Islet of Langerhans (tissue), 1 donor: ENCODE measurements around the gene KMO.

Experiments used
- FAIRE-seq: peaks from one replicate; lab custom pipeline; 2011; peaks lifted over from hg19 to GRCh38; lab: Jason Lieb, UNC

Gene KMO

GRCh38 chr1:241532162-241532531 lies at the start of gene KMO:
Gene KMO, plus strand, starts transcription at chr1:241532378. Its CDS starts 67 bp downstream, at chr1:241532445.
- FAIRE-seq: no peak

- FAIRE-seq: no peak
Observed at GRCh38 chr1:241482761-241483250, 49.4 kb upstream of the KMO start.

DNA sequence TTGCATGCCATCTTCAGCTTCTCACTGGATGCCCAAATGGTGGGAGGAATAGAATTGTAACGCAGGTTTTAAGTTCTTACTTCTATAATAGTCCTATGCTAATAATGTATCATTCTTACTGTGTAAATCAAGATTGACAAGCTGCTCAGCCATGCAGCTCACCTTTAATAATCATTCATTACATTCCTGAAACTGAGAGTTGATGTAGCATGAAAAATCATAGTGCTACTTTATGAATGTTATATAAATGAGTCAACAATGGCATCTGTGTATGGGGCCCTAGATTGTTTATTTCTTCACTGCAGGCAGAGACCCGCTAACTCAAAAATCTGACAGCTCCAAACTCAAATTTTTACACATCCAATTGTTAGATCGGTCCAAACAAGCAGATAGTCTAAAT lies 47.0 kb upstream of the KMO start:
- FAIRE-seq: no peak

DNA sequence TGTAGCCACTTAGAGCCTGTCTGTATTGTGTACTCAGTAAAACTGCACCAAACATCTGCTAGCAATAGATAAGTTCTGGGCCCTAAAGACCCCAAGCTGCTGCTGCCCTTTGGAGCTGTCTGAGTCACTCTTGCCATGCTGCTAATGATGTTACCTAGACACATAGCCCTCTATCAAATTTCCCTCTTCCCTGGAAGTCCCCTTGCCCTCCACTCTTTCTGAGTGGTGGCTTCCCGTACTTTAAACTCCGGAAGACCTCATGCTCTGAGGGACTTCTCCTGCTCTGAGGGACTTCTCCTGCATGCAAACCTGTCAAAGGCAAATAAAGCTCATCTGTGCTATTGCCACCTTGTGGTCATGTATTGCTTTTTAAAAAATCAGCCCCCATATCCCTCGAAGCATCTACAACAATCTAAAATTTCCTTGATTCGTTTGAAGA lies 46.6 kb upstream of the KMO start:
- FAIRE-seq: peak; percentile 24

DNA sequence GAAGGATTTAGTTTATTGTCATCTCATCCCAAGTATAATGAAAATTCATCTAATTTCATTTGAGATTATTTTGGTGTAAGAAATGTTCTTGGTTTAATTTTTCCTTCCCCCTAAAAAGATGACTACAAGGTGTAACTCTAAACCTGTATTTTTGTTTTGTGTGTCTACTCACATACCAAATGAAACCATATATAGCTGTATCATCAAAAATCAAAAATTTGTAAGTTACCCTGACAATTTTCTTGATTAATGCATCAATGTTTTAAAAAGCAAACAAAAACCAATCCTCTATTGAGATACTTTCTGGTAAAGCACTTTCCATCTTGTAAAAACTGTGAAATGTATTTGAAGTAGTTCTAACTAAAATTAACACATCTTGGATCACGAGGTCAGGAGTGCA lies 43.4 kb upstream of the KMO start:
- no peak for FAIRE-seq

DNA sequence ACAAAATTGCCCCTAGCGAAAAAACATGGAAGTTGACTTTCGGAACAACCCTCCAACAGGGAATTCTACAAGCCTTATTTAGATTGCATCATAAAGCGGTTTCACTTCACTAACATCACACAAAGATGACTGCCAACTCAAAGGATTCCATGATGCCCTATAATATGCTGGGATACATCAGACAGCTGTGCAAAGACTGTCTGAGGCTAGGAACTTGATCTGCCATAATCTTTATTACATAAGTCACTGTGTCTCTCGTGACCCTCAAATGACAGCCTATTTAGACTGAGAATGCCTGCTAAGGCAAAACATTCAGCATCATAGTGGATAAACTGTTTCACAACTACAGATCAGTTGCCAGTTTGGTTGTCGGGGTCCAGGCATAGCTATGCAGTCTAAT lies 36.4 kb upstream of the KMO start:
- no peak for FAIRE-seq

- peak; percentile 89 for FAIRE-seq
Observed at GRCh38 chr1:241499910-241500309, 32.3 kb upstream of the KMO start.

GRCh38 chr1:241503444-241503843 lies 28.7 kb upstream of the KMO start:
- no peak for FAIRE-seq

DNA sequence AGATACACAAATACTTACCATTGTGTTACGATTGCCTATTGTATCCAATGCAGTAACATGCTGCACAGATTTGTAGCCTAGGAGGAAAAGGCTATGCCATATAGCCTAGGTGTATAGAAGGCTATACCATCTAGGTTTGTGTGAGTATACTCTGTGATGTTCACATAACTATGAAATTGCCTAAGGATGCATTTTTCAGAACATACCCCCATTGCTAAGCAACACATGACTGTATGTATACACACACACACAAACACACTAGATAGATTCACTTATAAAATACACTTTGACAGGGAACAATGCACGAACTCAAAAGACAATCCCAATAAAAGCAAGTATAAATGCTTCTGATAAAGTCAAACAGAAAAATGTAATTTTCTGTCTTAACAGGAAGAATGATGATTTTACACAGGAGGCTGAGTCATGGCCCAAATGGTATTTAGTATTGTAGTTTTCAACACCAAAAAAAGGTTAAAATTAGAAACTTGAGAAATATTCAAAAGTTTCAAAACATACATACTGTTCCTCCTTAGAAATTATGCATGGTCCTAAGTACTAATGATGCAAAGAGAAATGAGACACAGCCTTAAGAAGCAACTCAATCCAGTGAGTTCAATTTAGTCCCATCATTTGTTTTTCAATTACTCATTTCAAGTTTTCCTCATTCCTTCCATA lies 24.9 kb upstream of the KMO start:
- no peak for FAIRE-seq

GRCh38 chr1:241513378-241513777 lies 18.8 kb upstream of the KMO start:
- FAIRE-seq: peak; percentile 38

DNA sequence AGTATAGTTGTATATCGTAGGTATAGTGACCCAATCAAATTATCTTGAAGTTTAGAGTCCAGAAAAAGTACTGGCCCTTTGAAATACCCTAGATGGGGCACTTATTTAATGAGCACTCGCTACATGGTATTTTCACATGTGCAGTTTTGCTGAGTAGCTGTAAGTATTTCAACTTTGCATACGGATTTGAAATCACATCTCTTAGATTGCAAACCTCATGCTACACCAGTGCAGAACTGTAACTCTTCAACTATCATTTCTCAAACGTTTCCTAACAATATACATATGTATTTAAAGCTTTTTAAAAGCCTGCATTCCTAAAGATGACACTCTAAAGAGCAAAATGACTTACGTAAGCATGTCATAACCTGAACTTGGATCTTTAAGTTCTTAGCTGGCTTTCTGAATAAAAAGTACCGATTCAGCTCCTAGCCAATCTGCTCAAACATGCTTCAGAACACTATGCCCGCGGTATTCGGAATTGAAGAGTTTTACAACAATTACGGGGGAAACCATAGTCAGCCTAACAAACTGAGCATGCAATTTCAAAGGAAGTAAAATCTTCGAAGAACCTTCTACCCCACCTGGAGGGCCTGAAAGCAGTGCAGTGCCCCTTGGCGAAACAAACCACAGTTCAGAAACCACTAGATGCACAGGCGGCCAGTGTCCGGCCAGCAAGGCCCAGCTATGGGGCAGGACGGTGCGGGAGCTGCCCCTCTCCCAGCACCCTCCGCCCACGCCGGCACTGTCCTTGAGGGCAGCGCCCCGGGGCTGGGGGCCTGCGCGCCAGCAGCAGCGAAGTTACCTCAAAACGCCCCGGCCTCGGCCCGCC lies 13.5 kb upstream of the KMO start:
- no peak for FAIRE-seq

- FAIRE-seq: peak; percentile 98
Observed at GRCh38 chr1:241519308-241520079, 12.7 kb upstream of the KMO start, which contains the start of gene FH. Gene FH, minus strand, starts transcription at chr1:241519755. Its CDS starts 33 bp downstream, at chr1:241519722.

GRCh38 chr1:241520080-241520465 lies 12.1 kb upstream of the KMO start:
- FAIRE-seq: no peak

- no peak for FAIRE-seq
Observed at GRCh38 chr1:241521718-241522117, 10.5 kb upstream of the KMO start.

DNA sequence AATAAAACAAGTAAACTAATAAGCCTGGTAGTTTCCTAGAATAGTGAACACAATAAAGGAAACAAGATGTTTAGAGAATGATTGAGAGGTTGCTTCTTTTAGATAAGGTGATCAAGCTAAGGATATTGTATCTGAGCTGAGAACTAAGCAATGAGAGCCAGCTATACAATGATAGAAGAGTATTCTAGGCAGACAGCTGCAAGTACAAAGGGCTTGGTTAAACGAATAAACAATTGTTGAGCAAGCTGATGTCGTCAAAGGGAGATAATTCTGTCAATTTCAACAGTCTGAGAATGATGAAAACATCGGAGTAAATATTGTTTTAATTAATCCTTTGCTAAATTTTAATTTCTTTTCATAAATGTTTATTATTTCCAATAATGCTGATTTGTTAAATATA lies 7.2 kb upstream of the KMO start:
- no peak for FAIRE-seq

GRCh38 chr1:241527146-241527545 lies 5.0 kb upstream of the KMO start:
- FAIRE-seq: no peak

- FAIRE-seq: peak; percentile 100
Observed at GRCh38 chr1:241531195-241532161, 700 bp upstream of the KMO start.

DNA sequence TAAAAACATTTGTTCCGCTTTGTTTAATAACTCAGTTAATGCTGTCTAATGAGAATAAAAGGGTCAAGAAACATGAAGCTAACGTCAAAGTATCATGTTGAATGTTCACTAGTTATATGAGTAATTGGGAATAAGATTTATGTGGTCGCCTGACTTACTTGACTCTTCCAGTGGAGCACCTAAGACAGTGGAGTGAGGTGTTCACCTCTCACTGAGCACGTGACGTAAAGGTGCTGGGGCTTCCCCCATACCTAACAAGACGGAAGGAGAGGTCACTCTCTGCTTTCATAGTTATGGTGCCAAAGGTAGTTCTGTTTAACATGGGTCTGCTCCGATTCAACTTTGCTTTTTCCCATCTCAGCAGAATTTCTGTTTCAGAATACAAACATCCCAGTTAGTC lies 686 bp downstream of the KMO start:
- no peak for FAIRE-seq

DNA sequence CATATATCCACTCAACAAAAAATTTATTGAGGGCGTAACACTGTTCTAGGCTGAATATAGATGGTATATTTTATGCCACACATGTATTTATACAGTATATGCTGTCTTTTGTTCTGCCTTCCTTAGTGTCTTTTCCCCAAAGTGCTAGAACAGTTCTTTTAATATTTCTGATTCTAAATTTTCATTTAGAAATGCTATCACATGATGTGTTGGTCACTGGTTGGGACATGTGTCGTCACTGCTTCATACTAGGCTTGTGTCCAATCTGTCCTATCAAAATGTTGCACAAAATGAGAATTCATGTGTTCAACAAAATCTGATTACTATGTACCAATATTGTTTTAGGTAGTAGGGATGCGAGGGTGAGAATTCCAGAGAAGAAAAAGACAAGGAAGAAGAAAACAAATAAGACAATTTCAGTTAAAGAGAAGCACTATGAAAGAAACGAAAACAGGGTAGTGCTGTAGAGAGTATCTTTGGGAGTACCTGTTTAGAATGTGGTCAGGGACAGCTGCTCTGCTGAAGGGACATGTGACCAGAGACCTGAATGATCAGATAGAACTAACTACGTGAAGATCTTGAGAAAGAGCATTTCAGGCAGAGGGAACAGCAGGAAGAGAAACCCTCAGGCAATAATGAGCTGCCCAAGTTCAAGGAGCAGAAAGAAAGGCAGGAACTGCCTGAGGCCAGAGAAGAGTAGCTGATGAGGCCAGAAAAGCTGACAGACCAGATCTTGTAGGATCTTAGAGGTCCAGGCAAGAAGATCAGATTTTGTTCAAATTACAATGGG lies 1.3 kb downstream of the KMO start:
- no peak for FAIRE-seq

DNA sequence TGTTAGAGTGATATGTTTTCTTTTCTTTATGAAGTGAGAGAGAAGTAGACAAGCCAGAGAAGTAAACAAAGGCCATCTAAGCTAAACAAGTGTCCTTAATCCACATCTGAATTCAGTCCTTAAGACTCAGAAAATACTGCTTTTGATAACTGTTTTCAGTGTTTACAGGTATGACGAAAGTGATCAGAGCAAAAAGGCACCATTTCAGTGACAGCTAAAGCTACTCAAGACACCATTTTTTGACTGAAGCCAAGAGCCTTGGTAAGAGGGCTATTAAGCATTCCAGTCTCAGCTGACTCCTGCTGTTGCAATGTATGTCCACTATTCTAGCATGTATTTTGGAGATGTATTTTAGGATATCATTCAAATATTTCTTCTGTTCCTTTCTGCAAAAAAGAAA lies 4.1 kb downstream of the KMO start:
- no peak for FAIRE-seq

DNA sequence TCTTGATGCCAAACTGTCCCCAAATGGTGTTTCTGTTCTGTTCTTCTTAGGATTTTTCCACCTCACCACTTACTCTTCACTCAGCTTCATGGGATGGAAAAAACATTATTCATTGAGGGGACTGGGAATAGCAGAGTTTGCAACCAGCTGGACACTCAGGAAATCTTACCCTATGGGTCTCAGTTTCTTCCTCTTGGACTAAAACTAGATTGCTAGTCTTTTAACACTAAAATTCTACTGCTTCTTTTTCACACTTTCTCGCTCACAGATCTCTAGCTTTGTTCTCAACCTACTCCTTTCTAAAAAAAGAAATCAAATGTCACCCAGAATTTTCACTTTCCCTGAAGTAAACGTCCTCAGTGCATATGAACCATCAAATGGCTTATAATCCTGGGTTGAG lies 4.8 kb downstream of the KMO start:
- no peak for FAIRE-seq
